Anterior cingulate cortex (tissue), 58 donors: ENCODE data around the gene SDK1.

Experiments
- DNase-seq, 58 donors: peaks; one replicate each; lab custom pipeline; 2025; lab: John Stamatoyannopoulos, UW

The SDK1 gene

DNA sequence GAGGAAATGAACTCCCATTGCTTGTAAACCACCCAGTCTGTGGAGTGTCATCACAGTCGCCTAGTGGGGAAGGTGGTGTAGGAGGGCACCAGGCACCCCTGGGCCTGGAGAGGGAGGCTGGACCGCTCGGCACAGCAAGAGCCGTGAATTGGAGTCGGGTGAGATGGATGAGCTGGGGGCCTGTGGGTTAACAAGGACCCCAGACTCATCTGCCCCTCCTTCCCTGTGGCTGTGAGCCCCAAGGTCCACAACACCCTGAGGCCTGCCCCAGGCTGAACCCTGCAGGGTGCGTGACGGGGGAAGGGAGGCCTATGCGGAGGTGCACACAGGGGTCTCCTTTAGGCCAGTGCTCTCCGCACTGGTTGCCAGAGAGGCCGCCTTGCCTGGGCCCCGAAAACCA lies 799.6 kb downstream of the SDK1 start:
- DNase-seq, result no peak

DNA sequence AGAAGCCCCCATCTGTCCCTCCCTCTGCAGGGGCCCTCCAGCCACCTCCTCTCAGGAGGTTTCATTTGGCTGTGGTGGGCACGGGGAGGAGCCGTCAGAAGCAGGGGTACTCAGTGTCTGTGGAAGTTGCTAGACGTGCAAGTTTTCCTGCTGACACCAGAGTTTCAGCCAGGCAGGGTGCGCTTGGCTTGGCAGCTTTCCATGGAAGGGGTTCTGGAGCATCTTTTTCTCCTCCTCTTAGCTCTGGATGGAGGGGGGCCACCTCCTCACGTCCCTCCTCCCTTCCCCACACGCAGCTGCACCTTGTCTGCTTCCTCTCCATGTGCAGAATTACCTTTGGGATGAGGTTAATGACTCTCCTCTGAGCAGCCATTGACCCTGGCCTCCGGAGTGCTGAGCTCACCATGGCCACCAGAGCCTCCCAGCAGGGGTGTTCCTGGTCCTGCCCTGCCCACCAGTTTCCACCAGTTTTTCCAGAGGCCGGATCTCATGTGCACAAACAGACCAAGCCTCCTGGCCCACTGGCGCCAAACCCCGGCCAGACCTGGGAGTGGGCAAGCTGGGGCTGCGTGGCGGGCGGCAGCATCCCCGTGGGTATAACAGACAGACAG lies 801.3 kb downstream of the SDK1 start:
- no peak for DNase-seq

DNA sequence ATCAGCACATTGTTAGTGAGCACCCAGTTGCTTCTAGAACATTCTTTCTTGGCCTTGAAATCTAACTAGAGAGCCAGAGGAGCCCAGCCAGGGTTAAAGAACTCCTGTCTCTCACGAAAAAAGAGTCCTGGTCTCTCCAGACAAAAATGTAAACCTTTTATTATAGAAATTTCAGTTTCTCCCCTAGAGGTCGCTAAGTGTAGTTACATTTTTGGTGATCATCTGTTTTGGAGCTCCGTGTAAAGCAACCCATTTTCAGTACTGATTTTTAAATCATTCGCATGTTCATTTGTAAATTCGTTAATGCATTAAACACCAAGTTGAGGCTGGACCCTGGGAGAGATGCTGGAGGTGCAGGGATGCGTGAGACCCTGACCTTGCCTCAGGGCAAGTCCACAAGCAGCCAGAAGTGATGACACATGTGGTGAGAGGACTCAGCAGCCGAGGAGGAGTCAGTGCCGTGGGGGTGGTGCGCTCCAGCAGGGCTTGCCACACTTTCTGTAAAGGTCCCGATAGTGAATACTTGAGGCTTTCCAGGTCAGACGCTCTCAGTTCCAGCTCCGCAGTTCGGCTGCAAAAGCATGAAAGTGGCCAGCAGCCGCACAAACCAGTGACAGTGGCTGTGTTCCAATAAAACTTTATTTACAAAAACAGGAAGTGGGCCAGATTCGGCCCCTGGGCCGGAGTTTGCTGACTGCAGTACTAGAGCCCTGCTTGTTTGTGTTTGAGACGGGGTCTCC lies 802.5 kb downstream of the SDK1 start:
- no peak for DNase-seq

DNA sequence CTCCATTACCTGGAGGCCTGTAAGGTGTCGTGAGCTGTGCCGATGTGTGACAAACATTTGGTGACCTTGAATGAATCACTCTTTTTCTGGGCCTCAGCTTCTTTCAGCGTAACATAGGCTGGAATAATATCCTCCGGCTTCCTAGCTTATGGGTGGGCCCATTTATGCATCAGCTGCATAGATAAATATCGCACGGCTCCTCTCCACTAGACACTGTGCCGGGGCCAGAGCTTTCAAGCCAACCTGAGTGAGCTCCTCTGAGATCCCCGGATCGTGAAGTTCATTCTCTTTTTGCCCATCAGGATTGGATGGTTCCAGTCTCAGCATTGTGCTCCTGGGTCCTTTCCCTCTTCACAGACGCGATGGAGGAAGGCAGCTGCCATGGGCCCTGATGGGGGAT lies 806.8 kb downstream of the SDK1 start:
- DNase-seq, result no peak

DNA sequence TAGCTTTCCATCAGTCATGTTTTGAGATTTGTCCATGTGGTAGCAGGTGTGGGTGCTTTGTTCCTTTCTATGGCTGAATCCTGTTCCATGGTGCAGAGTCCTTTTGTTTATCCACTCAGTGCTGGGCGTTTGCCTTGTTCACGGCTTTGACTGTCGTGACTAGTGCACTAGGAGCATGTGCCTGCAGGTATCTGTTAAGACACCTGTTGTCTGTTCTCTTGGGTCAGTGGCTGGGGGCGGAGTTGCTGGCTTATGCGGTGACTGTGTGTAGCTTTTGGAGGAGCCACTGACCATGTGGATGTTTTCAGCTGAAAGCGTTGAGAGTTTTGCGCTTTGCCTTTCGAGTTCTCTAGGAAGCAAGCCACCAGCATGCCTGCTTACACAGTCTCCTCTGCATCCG lies 807.9 kb downstream of the SDK1 start:
- no peak for DNase-seq

DNA sequence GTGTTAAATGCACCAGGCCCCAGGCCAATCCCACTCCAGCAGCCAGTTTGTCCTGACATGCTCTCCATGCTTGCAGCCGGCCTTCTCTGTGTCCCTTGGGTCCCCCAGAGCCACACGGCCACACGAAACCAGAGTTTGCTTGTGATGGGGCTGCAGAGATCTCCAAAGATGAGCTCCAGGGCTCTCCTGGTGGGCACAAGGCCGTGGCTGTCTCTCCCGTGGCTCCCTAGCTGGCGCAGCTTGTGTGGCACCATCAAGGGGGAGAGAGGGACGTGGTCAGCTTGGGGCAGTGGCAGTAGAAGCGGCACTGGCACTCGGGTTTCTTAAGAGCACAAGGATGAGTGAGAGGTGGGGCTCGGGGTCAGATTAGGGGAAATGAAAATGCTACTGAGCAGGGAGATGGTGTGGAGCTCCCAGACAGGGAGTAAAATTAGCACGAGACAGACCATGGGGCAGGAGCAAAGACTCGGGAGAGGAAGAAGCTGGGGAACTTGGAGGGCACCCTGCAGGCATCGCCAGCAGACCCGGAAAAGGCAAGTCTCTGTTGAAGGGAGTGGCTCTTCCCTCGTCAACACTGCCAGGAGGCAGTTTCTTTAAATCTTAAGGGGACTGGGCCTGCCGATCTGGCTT lies 808.5 kb downstream of the SDK1 start:
- peak in 18 of 58 donors; percentile 6 to 51 (median 21) for DNase-seq

DNA sequence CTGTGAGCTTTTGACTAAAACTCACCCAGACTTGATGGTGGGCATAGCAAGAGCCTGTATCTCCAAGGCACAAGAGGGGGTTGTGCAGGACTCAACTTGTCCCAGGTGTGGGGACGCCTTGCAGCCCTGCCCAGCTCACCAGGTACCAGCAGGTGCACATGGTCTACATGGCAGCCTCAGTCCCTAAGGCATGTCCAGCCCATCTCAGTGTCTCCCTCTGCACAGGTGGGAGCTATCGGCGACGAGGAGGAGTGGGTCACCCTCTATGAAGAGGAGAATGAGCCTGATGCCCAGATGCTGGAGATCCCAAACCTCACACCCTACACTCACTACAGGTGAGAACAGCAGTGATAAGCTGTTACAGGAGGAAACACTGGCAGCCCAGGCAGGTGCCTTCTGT lies 809.4 kb downstream of the SDK1 start:
- no peak for DNase-seq

DNA sequence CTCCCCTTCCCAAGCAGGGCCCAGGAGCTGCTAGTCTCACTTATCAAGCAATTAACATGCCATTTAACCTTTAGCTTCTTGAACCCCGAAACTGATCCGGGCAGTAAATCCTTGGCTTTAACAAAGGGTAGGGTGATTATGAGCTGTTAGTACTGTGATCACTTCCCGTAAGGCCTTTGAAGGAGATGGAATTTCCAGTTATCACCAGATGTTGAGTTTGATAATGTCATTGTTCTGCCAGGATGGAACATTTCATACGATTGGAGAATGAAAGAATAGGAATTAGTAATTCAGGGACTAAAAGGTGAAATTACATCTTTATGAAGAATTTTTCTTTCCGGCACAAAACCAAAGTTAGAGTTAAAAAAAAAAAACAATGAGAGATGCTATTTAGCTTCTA lies 810.1 kb downstream of the SDK1 start:
- DNase-seq, result no peak

DNA sequence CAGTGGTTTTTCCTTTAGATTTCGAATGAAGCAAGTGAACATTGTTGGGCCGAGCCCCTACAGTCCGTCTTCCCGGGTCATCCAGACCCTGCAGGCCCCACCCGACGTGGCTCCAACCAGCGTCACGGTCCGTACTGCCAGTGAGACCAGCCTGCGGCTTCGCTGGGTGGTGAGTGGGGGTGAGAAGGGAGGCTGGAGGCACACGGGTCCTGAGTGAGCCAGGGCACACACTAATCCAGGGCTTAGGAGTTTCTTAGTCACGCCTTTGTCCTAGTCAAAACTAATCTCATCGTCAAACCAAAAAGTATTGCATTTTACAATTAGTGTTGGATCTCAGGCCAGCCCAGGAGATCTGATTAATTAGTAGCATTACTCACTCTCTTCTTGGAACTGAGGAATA lies 812.2 kb downstream of the SDK1 start:
- DNase-seq, result no peak

DNA sequence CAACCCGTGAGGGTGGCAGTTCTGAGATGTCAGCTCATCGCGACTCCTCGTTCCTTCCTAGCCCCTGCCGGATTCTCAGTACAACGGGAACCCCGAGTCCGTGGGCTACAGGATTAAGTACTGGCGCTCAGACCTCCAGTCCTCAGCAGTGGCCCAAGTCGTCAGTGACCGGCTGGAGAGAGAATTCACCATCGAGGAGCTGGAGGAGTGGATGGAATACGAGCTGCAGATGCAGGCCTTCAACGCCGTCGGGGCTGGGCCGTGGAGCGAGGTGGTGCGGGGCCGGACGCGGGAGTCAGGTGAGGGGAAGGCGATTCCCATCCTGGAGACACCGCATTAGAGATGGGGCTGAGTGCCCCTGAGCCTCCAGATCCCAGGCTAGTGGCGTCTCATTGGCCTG lies 812.9 kb downstream of the SDK1 start:
- no peak for DNase-seq

DNA sequence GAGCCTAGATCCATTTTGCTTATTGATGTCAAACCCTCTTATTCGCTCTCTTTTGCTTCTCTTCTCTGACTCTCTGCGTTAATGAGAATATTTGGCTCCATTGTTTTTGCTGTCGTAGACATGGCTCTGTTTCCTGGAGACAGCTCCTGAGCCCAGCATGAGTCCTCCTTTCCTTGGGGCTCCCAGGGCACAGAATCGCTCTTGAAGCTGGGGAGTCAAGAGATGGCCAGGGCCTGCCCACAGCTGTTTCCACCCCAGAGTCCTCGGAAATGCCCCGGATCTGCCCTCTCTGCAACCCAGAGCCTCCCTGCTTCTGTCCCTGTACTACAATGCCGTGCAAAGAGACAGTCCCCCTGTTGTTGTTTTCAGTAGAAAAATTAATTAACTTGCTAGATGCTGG lies 814.4 kb downstream of the SDK1 start:
- no peak for DNase-seq

DNA sequence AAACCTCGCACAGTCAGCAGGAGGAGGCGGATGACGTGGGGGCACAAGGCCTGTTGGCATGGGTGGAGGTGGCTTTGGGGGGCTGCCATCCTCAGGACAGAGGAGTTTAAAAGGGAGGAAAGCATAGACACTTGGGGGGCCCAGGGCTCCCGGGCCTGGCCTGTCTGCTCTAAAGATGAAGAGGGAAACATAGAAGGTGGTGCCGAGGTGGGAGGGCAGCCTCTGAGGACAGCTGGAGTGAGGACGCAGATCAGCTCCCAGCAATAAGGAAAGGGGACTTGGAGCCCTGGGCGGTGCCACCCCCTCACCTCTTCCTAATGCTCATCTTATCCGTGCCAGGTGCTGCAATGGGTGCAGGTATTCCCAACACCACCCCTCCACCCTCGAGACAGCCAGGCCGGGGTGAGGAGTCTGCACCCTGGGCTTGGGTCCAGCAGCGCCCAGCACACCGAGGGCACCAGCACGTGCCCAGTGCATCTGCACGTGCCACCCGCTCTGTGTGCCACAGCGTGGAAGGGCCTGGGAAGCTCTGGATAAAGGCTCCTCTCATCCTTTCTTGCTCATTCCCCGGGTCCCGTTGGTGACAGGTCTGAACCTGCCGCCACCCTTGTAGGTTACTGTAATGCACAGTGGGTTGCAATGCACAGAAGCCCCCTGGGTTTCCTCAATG lies 815.0 kb downstream of the SDK1 start:
- DNase-seq, result no peak

DNA sequence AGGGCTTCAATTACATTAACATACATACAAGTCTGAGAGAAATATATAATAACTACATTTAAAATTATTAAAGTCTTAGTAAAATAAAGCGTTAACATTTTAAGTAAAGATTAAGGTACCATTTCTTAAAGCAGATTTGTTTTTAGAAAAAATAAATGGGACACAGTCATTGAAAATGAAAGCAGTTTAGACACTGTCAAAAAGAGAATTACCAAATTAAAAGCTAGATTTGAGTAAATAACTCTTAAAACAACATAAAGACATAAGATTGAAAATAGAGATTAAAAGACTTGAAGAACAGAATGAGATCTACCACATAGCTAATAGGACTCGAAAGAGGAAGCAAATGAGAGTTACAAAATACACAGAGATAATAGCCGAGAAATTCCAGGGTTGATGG lies 818.8 kb downstream of the SDK1 start:
- no peak for DNase-seq

DNA sequence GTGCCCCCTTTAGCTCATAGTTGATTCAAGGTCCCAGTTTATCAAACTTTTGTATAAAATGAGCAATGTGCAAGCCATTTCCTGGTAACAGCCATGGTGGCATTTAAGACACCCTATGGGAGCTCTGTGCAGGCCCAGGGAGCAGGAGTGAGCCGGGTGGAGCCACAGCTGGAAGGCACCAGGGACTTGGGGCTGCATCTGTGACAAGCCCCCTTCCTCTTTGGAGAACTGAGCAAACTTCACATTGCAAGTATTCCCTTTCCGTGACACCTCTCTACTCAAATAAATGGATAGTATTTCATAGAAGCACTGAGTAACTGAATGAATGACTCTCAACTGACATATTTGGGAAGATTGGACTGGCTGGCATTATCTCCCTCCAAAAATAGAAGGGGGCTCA lies 822.3 kb downstream of the SDK1 start:
- DNase-seq, result no peak

DNA sequence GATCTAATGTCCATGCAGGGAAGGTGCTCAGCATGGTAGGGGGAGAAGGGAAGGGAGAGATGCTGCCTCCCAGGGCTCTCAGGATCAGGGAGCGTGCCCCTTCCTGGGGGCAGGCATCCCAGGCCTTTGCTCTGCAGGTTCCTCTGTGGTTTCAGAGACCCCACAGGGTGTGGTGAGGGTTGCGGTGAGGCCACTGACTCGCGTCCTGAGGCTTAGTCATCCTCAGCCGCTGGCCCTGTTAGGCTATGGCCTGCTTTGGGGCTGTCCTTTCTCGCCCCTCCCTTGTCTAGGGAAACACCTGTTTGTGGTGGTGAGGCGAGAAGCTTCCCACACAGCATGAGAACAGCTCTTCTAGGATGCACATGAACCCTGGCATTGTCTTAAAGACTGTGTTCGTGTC lies 822.8 kb downstream of the SDK1 start:
- no peak for DNase-seq

DNA sequence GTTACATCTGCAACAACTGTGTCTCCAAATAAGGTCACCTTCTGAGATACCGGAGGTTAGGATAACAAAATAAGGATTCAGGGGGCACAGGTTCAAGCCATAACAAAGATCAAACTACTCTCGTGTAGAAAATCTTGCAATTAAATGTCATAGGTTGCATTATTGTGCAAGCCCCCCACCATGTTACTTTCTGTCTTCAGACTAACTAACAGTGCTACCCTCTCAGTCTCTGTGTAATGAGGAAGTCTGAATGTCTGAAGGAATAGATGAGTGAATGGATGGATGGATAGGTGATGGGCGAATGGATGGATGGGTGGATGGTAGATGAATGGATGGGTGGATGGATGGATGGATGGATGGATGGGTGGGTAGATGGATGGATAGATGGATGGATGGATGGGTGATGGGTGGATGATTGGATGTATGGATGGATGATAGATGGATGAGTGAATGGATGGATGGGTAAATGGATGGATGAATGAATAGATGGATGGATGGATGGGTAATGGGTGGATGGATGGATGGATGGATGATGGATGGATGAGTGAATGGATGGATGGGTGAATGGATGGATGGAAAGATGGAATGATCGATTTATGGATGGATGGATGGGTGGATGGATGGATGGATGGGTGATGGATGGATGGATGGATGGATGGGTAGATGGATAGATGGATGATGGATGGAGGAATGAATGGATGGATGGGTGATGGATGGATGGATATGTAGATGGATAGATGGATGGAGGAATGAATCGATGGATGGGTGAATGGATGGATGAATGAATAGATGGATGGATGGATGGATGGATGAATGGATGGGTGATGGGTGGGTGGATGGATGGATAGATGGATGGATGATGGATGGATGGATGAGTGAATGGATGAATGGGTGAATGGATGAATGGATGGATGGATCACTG lies 823.8 kb downstream of the SDK1 start:
- DNase-seq, result no peak

DNA sequence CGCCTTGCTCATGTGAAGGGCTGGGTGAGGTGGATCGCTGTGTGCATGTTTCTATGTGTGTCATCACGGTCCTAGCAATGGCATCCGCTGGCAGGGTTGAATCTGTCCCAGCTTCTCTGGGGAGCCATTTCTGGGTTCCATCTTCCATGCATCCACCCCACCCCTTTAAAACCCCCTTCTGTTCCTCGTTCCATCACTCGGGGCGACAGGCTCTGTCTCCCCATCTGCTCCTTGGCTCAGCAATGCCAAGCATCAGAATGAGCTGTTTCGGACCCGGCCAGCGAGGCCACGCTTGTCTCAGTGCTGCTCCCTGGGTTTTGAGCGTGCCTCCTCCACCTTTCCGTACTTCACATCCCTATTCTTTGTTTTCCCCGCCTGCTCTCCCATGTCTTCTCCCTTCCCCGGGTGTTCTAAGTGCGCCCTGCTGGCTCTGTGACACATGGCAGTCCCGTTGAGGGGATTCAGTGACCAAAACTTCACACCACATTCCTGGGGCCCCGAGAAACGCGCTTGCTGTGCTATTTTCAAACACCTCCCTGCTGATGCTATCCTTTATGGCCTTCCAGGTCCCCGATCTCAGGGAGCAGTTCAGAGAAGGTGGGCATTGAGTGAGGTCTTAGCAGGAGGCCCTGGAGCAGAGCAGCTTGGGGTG lies 827.0 kb downstream of the SDK1 start:
- DNase-seq, result no peak

DNA sequence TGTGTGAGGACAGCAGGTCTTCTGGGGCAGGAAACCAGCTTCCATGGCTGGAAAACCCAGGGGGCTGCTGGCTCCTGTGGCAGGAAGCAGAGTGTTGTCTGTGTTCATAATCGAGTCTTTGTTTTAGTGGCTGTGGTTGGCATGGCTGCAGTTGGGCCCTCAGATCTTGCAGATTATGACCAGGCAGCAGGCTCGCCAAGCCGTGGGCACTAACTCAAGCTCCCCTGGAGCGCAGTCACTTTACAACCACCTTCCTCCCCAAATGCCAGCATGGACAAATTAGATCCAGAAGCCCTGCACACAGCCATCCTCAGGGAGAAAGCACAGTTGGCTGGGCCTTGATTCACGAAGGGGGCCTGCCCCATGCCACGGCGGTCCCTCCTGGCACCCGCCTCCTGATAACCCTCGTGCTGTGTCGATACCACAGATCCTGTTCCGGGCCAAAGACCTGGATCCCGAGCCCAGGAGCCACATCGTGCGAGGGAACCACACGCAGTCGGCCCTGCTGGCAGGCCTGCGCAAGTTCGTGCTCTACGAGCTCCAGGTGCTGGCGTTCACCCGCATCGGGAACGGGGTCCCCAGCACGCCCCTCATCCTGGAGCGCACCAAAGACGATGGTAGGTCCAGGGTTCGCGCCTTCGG lies 828.5 kb downstream of the SDK1 start:
- peak in 21 of 58 donors; percentile 3 to 56 (median 24) for DNase-seq

DNA sequence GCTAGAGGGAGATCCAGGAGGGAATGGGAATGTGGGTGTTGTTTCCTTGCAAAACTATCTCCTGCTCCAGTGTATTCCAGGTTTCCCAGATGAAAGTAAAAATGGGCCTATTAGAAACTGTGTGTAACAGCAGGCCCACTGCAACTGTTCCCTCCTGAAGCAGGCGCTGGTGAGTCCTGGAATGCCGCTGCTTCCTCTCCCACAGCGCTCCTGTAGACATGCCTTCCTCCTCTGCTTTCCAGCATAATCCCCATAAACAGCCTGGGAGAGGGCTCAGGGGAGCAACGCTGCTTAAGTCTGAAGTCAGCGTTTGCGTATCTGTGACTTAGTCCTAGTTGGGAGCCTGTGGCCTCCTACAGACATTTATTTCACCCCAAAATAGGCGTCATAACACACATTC lies 830.0 kb downstream of the SDK1 start:
- DNase-seq, result no peak
